ENCODE data around the gene SRC.

The SRC gene

DNA sequence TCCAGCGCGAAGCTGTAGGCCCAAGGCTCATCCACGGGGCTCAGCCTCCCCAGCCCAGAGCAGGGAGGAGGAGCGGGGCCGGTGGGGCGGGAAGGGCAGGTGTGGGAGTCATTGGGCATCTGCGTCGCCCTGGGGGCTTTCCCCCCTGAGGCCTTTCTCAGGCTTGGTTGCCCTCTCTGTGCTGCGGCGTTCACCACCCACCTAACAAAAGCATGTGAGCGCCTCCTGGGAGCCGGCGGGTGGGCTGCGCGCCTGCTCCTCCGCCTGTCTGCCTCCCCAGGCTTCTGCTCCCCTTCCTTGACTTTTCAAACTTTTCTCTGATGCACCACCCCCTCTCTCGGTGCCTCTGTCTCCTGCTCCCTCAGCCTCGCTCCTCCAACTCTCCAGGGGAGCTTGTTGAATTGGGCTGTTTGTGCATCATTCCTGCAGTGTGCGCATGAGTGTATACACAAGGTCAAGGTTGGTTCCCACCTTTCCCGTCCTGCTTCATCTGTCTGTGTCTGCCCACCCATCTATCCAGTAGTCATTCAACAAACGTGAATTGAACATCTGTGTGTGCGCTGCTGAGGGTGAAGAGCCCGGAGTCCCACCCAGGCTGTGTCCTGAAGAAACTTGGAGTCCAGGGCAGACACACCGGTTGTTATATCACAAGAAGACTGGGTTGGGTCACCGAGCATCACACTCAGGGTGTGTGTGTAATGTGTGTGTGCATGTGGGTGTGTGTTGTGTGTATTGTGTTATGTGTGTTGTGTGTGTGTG, 92.7 kb downstream of the SRC start:
- TF ChIP-seq, protein P1, sequence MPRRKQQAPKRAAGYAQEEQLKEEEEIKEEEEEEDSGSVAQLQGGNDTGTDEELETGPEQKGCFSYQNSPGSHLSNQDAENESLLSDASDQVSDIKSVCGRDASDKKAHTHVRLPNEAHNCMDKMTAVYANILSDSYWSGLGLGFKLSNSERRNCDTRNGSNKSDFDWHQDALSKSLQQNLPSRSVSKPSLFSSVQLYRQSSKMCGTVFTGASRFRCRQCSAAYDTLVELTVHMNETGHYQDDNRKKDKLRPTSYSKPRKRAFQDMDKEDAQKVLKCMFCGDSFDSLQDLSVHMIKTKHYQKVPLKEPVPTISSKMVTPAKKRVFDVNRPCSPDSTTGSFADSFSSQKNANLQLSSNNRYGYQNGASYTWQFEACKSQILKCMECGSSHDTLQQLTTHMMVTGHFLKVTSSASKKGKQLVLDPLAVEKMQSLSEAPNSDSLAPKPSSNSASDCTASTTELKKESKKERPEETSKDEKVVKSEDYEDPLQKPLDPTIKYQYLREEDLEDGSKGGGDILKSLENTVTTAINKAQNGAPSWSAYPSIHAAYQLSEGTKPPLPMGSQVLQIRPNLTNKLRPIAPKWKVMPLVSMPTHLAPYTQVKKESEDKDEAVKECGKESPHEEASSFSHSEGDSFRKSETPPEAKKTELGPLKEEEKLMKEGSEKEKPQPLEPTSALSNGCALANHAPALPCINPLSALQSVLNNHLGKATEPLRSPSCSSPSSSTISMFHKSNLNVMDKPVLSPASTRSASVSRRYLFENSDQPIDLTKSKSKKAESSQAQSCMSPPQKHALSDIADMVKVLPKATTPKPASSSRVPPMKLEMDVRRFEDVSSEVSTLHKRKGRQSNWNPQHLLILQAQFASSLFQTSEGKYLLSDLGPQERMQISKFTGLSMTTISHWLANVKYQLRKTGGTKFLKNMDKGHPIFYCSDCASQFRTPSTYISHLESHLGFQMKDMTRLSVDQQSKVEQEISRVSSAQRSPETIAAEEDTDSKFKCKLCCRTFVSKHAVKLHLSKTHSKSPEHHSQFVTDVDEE (CRISPR knock-in tag; IDR thresholded peaks at IDR 0.05): no peak
- TF ChIP-seq SNAI2 (CRISPR knock-in tag; IDR thresholded peaks at IDR 0.05) (no peak), ZFP3 (CRISPR knock-in tag; IDR thresholded peaks at IDR 0.05) (no peak), ISL1 (CRISPR knock-in tag; IDR thresholded peaks at IDR 0.05) (no peak), GLIS3 (CRISPR knock-in tag; IDR thresholded peaks at IDR 0.05) (no peak), ESRRG (CRISPR knock-in tag; IDR thresholded peaks at IDR 0.05) (no peak), ARNTL (CRISPR knock-in tag; IDR thresholded peaks at IDR 0.05; ENCODE audit: borderline replicate concordance, low read depth) (no peak), PPARA (CRISPR knock-in tag; IDR thresholded peaks at IDR 0.05; ENCODE audit: borderline replicate concordance) (no peak), TCF4 (CRISPR knock-in tag; IDR thresholded peaks at IDR 0.05; ENCODE audit: borderline replicate concordance) (no peak), ZNF70 (CRISPR knock-in tag; IDR thresholded peaks at IDR 0.05) (no peak)
- TF ChIP-seq, protein P2, sequence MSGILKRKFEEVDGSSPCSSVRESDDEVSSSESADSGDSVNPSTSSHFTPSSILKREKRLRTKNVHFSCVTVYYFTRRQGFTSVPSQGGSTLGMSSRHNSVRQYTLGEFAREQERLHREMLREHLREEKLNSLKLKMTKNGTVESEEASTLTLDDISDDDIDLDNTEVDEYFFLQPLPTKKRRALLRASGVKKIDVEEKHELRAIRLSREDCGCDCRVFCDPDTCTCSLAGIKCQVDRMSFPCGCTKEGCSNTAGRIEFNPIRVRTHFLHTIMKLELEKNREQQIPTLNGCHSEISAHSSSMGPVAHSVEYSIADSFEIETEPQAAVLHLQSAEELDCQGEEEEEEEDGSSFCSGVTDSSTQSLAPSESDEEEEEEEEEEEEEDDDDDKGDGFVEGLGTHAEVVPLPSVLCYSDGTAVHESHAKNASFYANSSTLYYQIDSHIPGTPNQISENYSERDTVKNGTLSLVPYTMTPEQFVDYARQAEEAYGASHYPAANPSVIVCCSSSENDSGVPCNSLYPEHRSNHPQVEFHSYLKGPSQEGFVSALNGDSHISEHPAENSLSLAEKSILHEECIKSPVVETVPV (CRISPR knock-in tag; IDR thresholded peaks at IDR 0.05): no peak
- TF ChIP-seq, protein P3, sequence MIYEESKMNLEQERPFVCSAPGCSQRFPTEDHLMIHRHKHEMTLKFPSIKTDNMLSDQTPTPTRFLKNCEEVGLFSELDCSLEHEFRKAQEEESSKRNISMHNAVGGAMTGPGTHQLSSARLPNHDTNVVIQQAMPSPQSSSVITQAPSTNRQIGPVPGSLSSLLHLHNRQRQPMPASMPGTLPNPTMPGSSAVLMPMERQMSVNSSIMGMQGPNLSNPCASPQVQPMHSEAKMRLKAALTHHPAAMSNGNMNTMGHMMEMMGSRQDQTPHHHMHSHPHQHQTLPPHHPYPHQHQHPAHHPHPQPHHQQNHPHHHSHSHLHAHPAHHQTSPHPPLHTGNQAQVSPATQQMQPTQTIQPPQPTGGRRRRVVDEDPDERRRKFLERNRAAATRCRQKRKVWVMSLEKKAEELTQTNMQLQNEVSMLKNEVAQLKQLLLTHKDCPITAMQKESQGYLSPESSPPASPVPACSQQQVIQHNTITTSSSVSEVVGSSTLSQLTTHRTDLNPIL (CRISPR knock-in tag; IDR thresholded peaks at IDR 0.05; ENCODE audit: low read depth): no peak
- TF ChIP-seq, protein P4, sequence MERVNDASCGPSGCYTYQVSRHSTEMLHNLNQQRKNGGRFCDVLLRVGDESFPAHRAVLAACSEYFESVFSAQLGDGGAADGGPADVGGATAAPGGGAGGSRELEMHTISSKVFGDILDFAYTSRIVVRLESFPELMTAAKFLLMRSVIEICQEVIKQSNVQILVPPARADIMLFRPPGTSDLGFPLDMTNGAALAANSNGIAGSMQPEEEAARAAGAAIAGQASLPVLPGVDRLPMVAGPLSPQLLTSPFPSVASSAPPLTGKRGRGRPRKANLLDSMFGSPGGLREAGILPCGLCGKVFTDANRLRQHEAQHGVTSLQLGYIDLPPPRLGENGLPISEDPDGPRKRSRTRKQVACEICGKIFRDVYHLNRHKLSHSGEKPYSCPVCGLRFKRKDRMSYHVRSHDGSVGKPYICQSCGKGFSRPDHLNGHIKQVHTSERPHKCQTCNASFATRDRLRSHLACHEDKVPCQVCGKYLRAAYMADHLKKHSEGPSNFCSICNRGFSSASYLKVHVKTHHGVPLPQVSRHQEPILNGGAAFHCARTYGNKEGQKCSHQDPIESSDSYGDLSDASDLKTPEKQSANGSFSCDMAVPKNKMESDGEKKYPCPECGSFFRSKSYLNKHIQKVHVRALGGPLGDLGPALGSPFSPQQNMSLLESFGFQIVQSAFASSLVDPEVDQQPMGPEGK (CRISPR knock-in tag; IDR thresholded peaks at IDR 0.05; ENCODE audit: borderline replicate concordance): no peak
- ATAC-seq: no peak

DNA sequence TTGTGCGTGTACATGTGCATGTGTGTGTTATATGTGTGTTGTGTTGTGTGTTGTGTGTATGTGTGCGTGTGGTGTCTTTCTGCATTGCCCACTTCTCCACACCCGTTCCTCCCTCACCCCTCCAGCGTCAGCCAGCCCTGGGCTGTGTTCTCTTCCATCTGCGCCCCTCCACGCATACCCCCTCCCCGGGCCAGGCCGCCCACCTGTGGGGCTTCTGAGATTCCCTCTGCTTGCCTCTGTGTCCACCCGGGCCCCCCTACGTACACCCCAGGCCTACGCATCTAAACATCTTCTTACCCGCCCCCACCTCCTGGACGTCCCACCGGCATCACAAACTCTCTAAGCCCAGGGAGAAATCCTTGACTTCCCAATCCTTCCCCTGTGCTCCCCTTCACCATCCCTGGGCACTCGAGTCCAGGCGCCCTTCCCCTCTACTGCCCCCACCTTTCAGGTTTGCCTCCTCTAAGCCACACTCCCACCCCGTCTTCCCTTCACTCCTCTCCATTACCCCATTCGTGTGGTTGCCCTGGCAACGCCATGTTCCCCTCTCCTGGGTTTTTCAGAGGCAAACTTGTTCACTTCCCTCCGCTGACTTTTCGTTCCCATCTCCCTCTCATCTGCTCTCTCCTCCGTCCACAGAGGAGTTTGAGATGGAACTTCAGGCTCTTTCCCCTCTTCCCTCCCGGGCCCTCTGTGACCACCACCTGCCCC, 93.4 kb downstream of the SRC start:
- ATAC-seq: no peak
- TF ChIP-seq ZFP30 (CRISPR knock-in tag; IDR thresholded peaks at IDR 0.05) (no peak), ZFP3 (CRISPR knock-in tag; IDR thresholded peaks at IDR 0.05) (no peak), TCF4 (CRISPR knock-in tag; IDR thresholded peaks at IDR 0.05; ENCODE audit: borderline replicate concordance) (no peak), PPARA (CRISPR knock-in tag; IDR thresholded peaks at IDR 0.05; ENCODE audit: borderline replicate concordance) (no peak), BACH2 (CRISPR knock-in tag; IDR thresholded peaks at IDR 0.05; ENCODE audit: borderline replicate concordance) (no peak), OSR1 (CRISPR knock-in tag; IDR thresholded peaks at IDR 0.05) (no peak), ISL1 (CRISPR knock-in tag; IDR thresholded peaks at IDR 0.05) (no peak), RARB (CRISPR knock-in tag; IDR thresholded peaks at IDR 0.05) (no peak), CSDC2 (CRISPR knock-in tag; IDR thresholded peaks at IDR 0.05) (no peak), ZNF70 (CRISPR knock-in tag; IDR thresholded peaks at IDR 0.05) (no peak), GLIS3 (CRISPR knock-in tag; IDR thresholded peaks at IDR 0.05) (no peak), ZC3H10 (CRISPR knock-in tag; IDR thresholded peaks at IDR 0.05) (no peak), ESRRG (CRISPR knock-in tag; IDR thresholded peaks at IDR 0.05) (no peak), ZNF565 (CRISPR knock-in tag; conservative IDR thresholded peaks at IDR 0.05; ENCODE audit: low read depth) (no peak)
- TF ChIP-seq, protein P4 (CRISPR knock-in tag; IDR thresholded peaks at IDR 0.05; ENCODE audit: borderline replicate concordance): no peak
- TF ChIP-seq, protein P1 (CRISPR knock-in tag; IDR thresholded peaks at IDR 0.05): no peak
- TF ChIP-seq, protein P5, sequence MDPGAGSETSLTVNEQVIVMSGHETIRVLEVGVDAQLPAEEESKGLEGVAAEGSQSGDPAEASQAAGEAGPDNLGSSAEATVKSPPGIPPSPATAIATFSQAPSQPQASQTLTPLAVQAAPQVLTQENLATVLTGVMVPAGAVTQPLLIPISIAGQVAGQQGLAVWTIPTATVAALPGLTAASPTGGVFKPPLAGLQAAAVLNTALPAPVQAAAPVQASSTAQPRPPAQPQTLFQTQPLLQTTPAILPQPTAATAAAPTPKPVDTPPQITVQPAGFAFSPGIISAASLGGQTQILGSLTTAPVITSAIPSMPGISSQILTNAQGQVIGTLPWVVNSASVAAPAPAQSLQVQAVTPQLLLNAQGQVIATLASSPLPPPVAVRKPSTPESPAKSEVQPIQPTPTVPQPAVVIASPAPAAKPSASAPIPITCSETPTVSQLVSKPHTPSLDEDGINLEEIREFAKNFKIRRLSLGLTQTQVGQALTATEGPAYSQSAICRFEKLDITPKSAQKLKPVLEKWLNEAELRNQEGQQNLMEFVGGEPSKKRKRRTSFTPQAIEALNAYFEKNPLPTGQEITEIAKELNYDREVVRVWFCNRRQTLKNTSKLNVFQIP (CRISPR knock-in tag; IDR thresholded peaks at IDR 0.05; ENCODE audit: borderline replicate concordance, low read depth): no peak
- TF ChIP-seq, protein P3 (CRISPR knock-in tag; IDR thresholded peaks at IDR 0.05; ENCODE audit: low read depth): no peak
